Mesendoderm (in vitro differentiated cells): ENCODE results near the gene PAPPA2.

Experiments used
- DNase-seq: peaks from one replicate; pipeline ENCODE4 v3.0.0; 2013
- H2AK5ac ChIP-seq: 2 replicates; pipeline ENCODE4 v1.6.1; 2013; ENCODE audit warnings: low read length, inconsistent platforms
- H2BK120ac ChIP-seq: 2 replicates; pipeline ENCODE4 v1.6.1; 2013; ENCODE audit warnings: low read depth, mild to moderate bottlenecking, low read length, moderate library complexity, mixed read lengths
- H2BK15ac ChIP-seq: replicated peaks from 2 replicates; pipeline ENCODE4 v1.6.1; 2013; ENCODE audit warnings: low read depth, mild to moderate bottlenecking, moderate library complexity
- H2BK5ac ChIP-seq: 2 replicates; pipeline ENCODE4 v1.6.1; 2013; ENCODE audit warnings: low read length, inconsistent platforms
- H3K18ac ChIP-seq: 2 replicates; pipeline ENCODE4 v1.6.1; 2013; ENCODE audit warnings: mild to moderate bottlenecking, low read length, mixed read lengths
- H3K23ac ChIP-seq: one replicate; pipeline ENCODE4 v1.6.1; 2013; ENCODE audit warnings: low read length
- H3K27ac ChIP-seq: 2 replicates; pipeline ENCODE4 v1.5.1; 2013; ENCODE audit warnings: low read depth, mild to moderate bottlenecking, inconsistent platforms, low read length, moderate library complexity
- H3K27me3 ChIP-seq: 2 replicates; pipeline ENCODE4 v1.6.1; 2013; ENCODE audit warnings: low read length, control low read depth, mild to moderate bottlenecking, inconsistent platforms; ENCODE audit not compliant: insufficient read depth, poor library complexity
- H3K36me3 ChIP-seq: 2 replicates; pipeline ENCODE4 v1.6.1; 2013; ENCODE audit warnings: low read length, inconsistent platforms; ENCODE audit not compliant: control insufficient read depth, insufficient read depth
- H3K4ac ChIP-seq: one replicate; pipeline ENCODE4 v1.6.1; 2013; ENCODE audit warnings: low read depth, mild to moderate bottlenecking, low read length, moderate library complexity
- H3K4me1 ChIP-seq: 2 replicates; pipeline ENCODE4 v1.6.1; 2013; ENCODE audit warnings: low read depth, low read length, inconsistent platforms; ENCODE audit not compliant: control insufficient read depth
- H3K4me2 ChIP-seq: 2 replicates; pipeline ENCODE4 v1.6.1; 2013; ENCODE audit warnings: low read length
- H3K4me3 ChIP-seq: 2 replicates; pipeline ENCODE4 v1.5.1; 2013; ENCODE audit warnings: mild to moderate bottlenecking, low read length
- H3K56ac ChIP-seq: one replicate; pipeline ENCODE4 v1.6.1; 2013; ENCODE audit warnings: low read length
- H3K79me1 ChIP-seq: 2 replicates; pipeline ENCODE4 v1.6.1; 2013; ENCODE audit warnings: low read length, inconsistent platforms
- H3K79me2 ChIP-seq: 2 replicates; pipeline ENCODE4 v1.6.1; 2013; ENCODE audit warnings: mild to moderate bottlenecking, low read length; ENCODE audit not compliant: control insufficient read depth, insufficient read depth
- H3K9ac ChIP-seq: 2 replicates; pipeline ENCODE4 v1.6.1; 2013; ENCODE audit warnings: low read length, inconsistent platforms
- H4K5ac ChIP-seq: one replicate; pipeline ENCODE4 v1.6.1; 2013; ENCODE audit warnings: low read length
- H4K8ac ChIP-seq: one replicate; pipeline ENCODE4 v1.6.1; 2013; ENCODE audit warnings: low read depth, mild to moderate bottlenecking, control low read depth, low read length, moderate library complexity
- WGBS: extraction: QIAGEN DNeasy Blood & Tissue Kit; methylation state at CpG from one replicate; pipeline ENCODE4 v1.1.7; 2013; ENCODE audit warnings: low lambda C conversion rate, missing lambda C conversion rate; ENCODE audit not compliant: insufficient coverage; ENCODE audit errors: extremely low coverage; 5-methylcytosine and 5-hydroxymethylcytosine counted together

The PAPPA2 gene

DNA sequence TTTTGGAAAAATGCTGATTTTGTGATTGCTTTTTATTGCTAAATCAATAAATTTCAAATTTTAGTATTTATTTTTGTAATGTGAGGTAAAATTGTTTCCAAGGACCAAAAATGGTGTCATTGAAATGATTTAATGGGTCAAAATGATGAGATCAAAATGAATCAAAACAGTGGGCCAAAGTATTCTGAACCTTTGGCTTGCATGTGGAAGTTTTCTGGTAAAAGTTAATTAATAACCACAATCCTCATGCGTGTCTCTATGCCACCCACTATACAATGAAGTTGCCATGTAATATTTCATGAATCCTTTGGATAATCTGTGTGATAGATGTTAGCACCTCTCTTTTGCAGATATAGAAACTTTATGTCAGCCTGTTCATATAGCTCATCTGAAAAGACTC lies 83.8 kb downstream of the PAPPA2 start:
- no peak overlapping the region for H2AK5ac ChIP-seq
- H3K27ac ChIP-seq, result no peak overlapping the region
- no peak overlapping the region for H3K56ac ChIP-seq
- H3K4me2 ChIP-seq, result no peak overlapping the region
- H3K18ac ChIP-seq, result no peak overlapping the region
- H3K9ac ChIP-seq, result no peak overlapping the region
- H4K5ac ChIP-seq, result no peak overlapping the region
- no peaks in the 10 kb centered on the region for H3K36me3 ChIP-seq
- H4K8ac ChIP-seq, result no peak overlapping the region
- no peak overlapping the region for H3K4ac ChIP-seq
- DNase-seq, result no peak
- H2BK120ac ChIP-seq, result no peak overlapping the region
- no peak overlapping the region for H2BK5ac ChIP-seq
- no CpG with 5 or more reads among the region's 1 CpG for WGBS
- H3K4me3 ChIP-seq, result no peak overlapping the region
- no peaks in the 10 kb centered on the region for H3K79me1 ChIP-seq
- no peak overlapping the region for H2BK15ac ChIP-seq
- peaks cover 1% of the 10 kb centered on the region for H3K4me1 ChIP-seq
- no peak overlapping the region for H3K23ac ChIP-seq
- no peaks in the 10 kb centered on the region for H3K27me3 ChIP-seq
- no peaks in the 10 kb centered on the region for H3K79me2 ChIP-seq

DNA sequence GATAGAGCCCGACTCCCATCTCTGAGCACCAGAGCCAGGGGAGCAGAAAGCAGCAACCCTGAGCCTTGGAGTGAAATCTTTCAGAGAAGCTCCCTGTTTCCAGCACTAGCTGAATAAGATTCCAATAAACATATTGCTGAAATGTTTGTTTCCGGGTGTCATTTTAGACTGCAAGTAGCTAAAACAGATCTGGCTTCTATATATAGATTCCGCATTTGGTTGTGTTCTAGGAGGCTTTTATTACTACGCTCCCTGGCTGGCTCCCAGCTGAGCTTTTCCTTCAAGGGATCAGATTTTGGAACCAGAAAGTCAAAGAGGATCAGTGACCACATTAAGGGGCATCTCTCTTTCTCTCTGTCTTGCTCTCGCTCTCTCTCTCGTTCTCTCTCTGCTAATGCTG lies 88.2 kb downstream of the PAPPA2 start:
- H3K23ac ChIP-seq, result no peak overlapping the region
- H3K4me2 ChIP-seq, result no peak overlapping the region
- H3K56ac ChIP-seq, result no peak overlapping the region
- no peak overlapping the region for H4K5ac ChIP-seq
- H3K18ac ChIP-seq, result no peak overlapping the region
- no peak overlapping the region for H2AK5ac ChIP-seq
- H2BK15ac ChIP-seq, result no peak overlapping the region
- no peak for DNase-seq
- no peaks in the 10 kb centered on the region for H3K79me1 ChIP-seq
- H2BK5ac ChIP-seq, result no peak overlapping the region
- no peaks in the 10 kb centered on the region for H3K79me2 ChIP-seq
- H3K27ac ChIP-seq, result no peak overlapping the region
- WGBS, result no CpG with 5 or more reads among the region's 6 CpGs
- H3K36me3 ChIP-seq, result no peaks in the 10 kb centered on the region
- no peak overlapping the region for H4K8ac ChIP-seq
- H3K4ac ChIP-seq, result no peak overlapping the region
- H3K27me3 ChIP-seq, result no peaks in the 10 kb centered on the region
- no peak overlapping the region for H2BK120ac ChIP-seq
- H3K4me1 ChIP-seq, result peaks cover 4% of the 10 kb centered on the region
- H3K9ac ChIP-seq, result no peak overlapping the region
- H3K4me3 ChIP-seq, result no peak overlapping the region

DNA sequence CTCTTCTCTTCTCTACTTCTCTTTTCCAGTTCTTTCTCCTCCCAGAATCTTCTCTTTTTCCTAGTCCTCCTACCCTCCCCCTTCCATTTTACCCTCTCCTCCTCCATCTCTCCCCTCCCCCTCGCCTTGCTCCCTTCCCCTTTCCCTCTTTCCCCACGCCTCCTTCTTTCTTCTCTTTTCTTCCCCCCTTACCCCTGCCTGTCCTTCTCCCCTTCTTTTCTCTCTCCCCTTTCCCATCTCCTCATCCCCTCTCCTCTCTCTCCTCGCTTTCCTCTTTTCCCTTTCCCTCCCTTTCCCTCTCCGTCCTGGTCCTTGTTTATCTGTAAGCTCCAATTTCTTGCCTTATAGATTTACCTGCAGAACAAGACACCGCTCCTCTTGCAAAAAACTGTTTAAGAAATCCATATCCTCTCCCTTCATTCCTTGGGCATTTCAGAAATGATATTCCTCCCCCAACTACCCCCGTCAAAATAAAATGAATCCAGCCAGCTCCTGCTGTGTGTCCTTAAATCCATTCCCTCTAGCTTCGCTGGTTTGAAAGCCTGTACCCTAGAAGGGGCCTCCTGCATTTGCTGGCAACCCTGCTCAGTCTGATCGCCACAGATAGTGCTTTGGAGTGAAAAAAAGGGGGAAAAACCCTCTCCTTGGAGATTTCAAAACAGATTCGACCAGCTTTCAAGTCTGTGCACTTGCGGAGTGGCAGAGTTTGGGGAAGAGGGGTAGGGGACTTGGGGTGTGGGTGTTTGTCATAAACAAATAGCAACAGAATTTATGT lies 89.4 kb downstream of the PAPPA2 start:
- H3K4me2 ChIP-seq, result peak overlapping the region; percentile 35
- no peak overlapping the region for H2BK120ac ChIP-seq
- WGBS, result 100% methylated on average over 1 of the region's 10 CpGs
- H3K27me3 ChIP-seq, result no peaks in the 10 kb centered on the region
- no peaks in the 10 kb centered on the region for H3K79me1 ChIP-seq
- no peak overlapping the region for H3K23ac ChIP-seq
- H3K4me3 ChIP-seq, result no peak overlapping the region
- H3K79me2 ChIP-seq, result no peaks in the 10 kb centered on the region
- peak overlapping the region; percentile 38 for H3K9ac ChIP-seq
- peak overlapping the region; percentile 74 for H3K56ac ChIP-seq
- H3K4me1 ChIP-seq, result peaks cover 5% of the 10 kb centered on the region
- no peak overlapping the region for H4K5ac ChIP-seq
- no peak overlapping the region for H2AK5ac ChIP-seq
- no peak overlapping the region for H3K27ac ChIP-seq
- no peak overlapping the region for H2BK5ac ChIP-seq
- no peaks in the 10 kb centered on the region for H3K36me3 ChIP-seq
- H2BK15ac ChIP-seq, result no peak overlapping the region
- DNase-seq, result peak; percentile 45
- H4K8ac ChIP-seq, result no peak overlapping the region
- no peak overlapping the region for H3K4ac ChIP-seq
- no peak overlapping the region for H3K18ac ChIP-seq

DNA sequence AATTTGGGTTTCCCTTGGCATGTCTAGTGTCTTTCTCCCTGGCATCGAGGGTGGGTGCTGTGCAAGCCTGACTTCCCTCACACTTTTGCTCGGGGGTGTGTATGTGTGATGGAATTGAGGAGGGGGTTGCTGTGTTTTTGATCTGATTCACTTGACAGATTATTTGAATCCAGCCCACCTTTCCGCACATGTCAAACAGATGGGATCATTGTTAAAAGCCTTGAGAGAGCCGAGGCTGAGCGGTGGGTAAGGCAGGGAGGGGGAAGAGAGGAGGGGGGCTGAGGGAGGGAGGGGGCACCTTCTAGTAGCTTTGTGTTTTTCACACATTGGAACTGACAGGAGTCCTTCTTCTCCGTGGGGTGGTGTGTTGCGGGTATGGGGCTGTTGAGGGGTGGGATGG lies 90.0 kb downstream of the PAPPA2 start:
- H3K27me3 ChIP-seq, result no peaks in the 10 kb centered on the region
- no peak overlapping the region for H3K4ac ChIP-seq
- no peak overlapping the region for H4K8ac ChIP-seq
- no peaks in the 10 kb centered on the region for H3K36me3 ChIP-seq
- H3K27ac ChIP-seq, result no peak overlapping the region
- peak overlapping the region; percentile 35 for H3K4me2 ChIP-seq
- no peak overlapping the region for H2BK120ac ChIP-seq
- DNase-seq, result peak; percentile 28
- H2AK5ac ChIP-seq, result no peak overlapping the region
- no peaks in the 10 kb centered on the region for H3K79me1 ChIP-seq
- no peak overlapping the region for H4K5ac ChIP-seq
- H3K23ac ChIP-seq, result no peak overlapping the region
- peaks cover 6% of the 10 kb centered on the region for H3K4me1 ChIP-seq
- H3K4me3 ChIP-seq, result no peak overlapping the region
- WGBS, result no CpG with 5 or more reads among the region's 7 CpGs
- no peaks in the 10 kb centered on the region for H3K79me2 ChIP-seq
- H3K56ac ChIP-seq, result no peak overlapping the region
- no peak overlapping the region for H3K18ac ChIP-seq
- H2BK5ac ChIP-seq, result no peak overlapping the region
- no peak overlapping the region for H2BK15ac ChIP-seq
- H3K9ac ChIP-seq, result no peak overlapping the region

DNA sequence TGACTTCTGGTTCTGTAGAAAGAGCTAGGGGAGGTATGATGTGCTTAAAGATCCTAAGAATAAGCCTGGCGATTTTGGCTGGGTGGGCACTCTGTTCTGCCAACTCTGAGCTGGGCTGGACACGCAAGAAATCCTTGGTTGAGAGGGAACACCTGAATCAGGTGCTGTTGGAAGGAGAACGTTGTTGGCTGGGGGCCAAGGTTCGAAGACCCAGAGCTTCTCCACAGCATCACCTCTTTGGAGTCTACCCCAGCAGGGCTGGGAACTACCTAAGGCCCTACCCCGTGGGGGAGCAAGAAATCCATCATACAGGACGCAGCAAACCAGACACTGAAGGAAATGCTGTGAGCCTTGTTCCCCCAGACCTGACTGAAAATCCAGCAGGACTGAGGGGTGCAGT lies 93.3 kb downstream of the PAPPA2 start:
- DNase-seq, result no peak
- Histone ChIP-seq H3K36me3 (no peaks in the 10 kb centered on the region), H3K9ac (no peak overlapping the region), H4K5ac (no peak overlapping the region), H3K18ac (no peak overlapping the region), H3K4me3 (no peak overlapping the region), H3K27ac (no peak overlapping the region), H3K4me1 (peaks cover 6% of the 10 kb centered on the region), H4K8ac (no peak overlapping the region), H3K56ac (no peak overlapping the region), H2AK5ac (no peak overlapping the region), H3K27me3 (no peaks in the 10 kb centered on the region), H2BK120ac (no peak overlapping the region), H2BK5ac (no peak overlapping the region), H3K23ac (no peak overlapping the region), H3K4me2 (no peak overlapping the region), H2BK15ac (no peak overlapping the region), H3K4ac (no peak overlapping the region), H3K79me2 (no peaks in the 10 kb centered on the region), H3K79me1 (no peaks in the 10 kb centered on the region)
- WGBS, result no CpG with 5 or more reads among the region's 6 CpGs
